GM10248 (cell line): Measurements from ENCODE around the gene EFS.
"Not testable (repeated sequence)": the region's sequence is repeated elsewhere in the genome, so short reads cannot be mapped to it uniquely, and the experiment has no call there.

ENCODE experiments used
- CTCF ChIA-PET: fragments of 300-600 bp; sonication (Branson Sonifier 250); formaldehyde crosslinking; extraction: SDS; loops from one replicate; lab custom pipeline; 2021; ENCODE audit warnings: antibody characterized with exemption; lab: Yijun Ruan, JAX
- POLR2A ChIA-PET: fragments of 350-650 bp; sonication (Branson Sonifier 250); formaldehyde crosslinking; extraction: SDS; loops from one replicate; lab custom pipeline; 2020; ENCODE audit warnings: antibody characterized with exemption; lab: Yijun Ruan, JAX
- DNase-seq: peaks from one replicate; pipeline ENCODE4 v3.0.0; 2012; ENCODE audit errors: extremely low spot score
- CTCF ChIP-seq: IDR thresholded peaks from 2 replicates; pipeline ENCODE4 v1.5.1; 2012; ENCODE audit warnings: mild to moderate bottlenecking, low read depth; ENCODE audit errors: extremely low read depth, missing control alignments, control extremely low read depth

Gene EFS

GRCh38 chr14:23405096-23405495 lies 40.1 kb upstream of the EFS start:
- CTCF ChIA-PET: no interaction called here
- no peak for TF ChIP-seq CTCF
- DNase-seq: no peak
- POLR2A ChIA-PET: no interaction called here

- POLR2A ChIA-PET: no interaction called here
- no peak for DNase-seq
- no peak for TF ChIP-seq CTCF
- CTCF ChIA-PET: no interaction called here
Observed at GRCh38 chr14:23404331-23404900, 39.4 kb upstream of the EFS start.

- ChIA-PET CTCF (no interaction called here), POLR2A (no interaction called here)
- TF ChIP-seq CTCF: no peak
- no peak for DNase-seq
Observed at GRCh38 chr14:23403908-23404307, 38.9 kb upstream of the EFS start.

GRCh38 chr14:23403139-23403438 lies 38.1 kb upstream of the EFS start:
- CTCF ChIA-PET: interaction anchor here (1.2 to 2.4 kb wide), 2 partner anchors 13 to 23 kb away, joined by 3 to 8 read pairs; no protein-coding TSS in a partner anchor
- TF ChIP-seq CTCF: no peak
- DNase-seq: no peak
- POLR2A ChIA-PET: no interaction called here

- TF ChIP-seq CTCF: no peak
- ChIA-PET POLR2A (no interaction called here), CTCF (interaction anchor here (1.2 to 2.4 kb wide), 3 partner anchors 14 to 33 kb away, joined by 3 to 8 read pairs (median 3); no protein-coding TSS in a partner anchor)
- no peak for DNase-seq
Observed at GRCh38 chr14:23402296-23403138, 37.5 kb upstream of the EFS start.

GRCh38 chr14:23401291-23401690 lies 36.3 kb upstream of the EFS start:
- ChIA-PET CTCF (interaction anchor here (0.8 to 2.4 kb wide), 3 partner anchors 9 to 32 kb away, joined by 3 to 8 read pairs (median 3); no protein-coding TSS in a partner anchor), POLR2A (no interaction called here)
- DNase-seq: no peak
- no peak for TF ChIP-seq CTCF

- CTCF ChIA-PET: interaction anchor here (1.4 to 2.4 kb wide), 2 partner anchors 20 to 31 kb away, joined by 3 to 8 read pairs; no protein-coding TSS in a partner anchor
- POLR2A ChIA-PET, DNase-seq: not testable (repeated sequence)
Observed at GRCh38 chr14:23400496-23401149, 35.7 kb upstream of the EFS start.
